Right forelimb (tissue), 1 donor: Measurements from ENCODE around the gene ANO4.
"Not testable (repeated sequence)": the region's sequence is repeated elsewhere in the genome, so short reads cannot be mapped to it uniquely, and the experiment has no call there.

Source experiments
- DNase-seq: peaks from one replicate; pipeline ENCODE4 v3.0.0-alpha.2; 2018

ANO4 gene

DNA sequence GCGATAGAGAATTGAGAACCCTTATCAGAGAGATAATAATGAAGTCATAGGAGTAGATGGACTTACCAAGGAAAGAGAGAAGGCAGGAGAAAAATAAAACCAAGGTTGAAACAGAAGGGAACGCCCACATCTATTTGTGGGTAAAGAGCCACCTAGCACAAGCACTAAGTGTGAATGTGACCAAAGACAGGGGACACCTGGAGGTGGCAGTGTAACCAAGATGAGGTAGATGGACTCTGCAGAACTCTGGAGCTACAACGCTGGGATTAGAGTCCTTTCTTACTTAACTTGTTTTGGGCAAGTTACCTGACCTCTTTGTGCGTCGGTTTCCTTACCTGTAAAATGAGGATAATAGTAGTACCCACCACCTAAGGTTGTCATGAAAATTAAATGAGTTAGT lies 313.6 kb downstream of the ANO4 start:
- no peak for DNase-seq

DNA sequence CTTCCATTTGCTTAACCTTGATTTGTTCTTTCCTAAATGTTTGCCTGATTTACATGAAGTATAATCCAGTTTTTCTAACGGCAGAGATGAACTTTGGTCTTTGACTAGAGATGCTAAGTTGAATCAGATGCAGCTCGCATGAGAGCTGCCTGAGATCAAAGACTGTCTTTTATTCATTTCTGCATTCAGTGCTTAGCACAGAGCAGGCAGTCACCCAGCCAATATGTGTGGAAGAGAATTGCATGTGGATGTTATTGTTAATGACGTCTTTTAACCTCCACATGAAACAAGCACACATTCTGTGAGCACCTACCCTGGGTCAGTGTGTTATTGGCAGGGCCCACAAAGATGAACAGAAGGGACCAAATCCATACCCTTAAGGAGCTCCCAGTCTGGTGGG lies 316.3 kb downstream of the ANO4 start:
- no peak for DNase-seq

DNA sequence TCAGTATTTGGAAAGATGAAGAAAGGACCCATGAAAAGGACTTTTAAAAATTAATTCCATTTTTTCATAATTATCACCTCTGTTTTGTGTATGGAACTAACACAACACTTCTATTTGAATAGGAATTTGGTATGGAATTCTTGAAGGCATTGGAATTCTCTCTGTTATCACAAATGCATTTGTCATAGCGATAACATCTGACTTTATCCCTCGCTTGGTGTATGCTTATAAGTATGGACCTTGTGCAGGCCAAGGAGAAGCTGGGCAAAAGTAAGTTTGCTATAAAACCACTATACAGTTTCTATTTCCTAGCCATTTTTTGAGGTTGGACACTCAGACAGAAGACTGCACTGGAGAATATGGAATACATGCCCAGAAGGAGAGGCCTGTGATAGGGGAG lies 316.9 kb downstream of the ANO4 start:
- DNase-seq: no peak

DNA sequence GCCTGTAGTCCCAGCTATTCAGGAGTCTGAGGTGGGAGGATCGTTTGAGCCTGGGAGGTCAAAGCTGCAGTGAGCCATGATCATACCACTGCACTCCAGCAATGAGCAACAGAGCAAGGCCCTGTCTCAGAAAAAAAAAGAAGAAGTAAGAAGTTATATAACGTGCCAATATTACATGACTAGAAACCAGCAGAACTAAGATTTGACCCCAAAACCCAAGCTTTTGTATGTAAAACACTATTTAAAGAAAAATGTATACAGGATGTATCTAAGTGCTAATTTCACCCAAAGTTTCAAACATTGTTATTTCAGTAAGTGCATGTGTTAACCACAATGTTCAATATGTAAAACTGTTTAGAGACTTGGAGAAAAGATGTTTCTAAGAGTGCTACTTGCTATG lies 320.8 kb downstream of the ANO4 start:
- DNase-seq: no peak

DNA sequence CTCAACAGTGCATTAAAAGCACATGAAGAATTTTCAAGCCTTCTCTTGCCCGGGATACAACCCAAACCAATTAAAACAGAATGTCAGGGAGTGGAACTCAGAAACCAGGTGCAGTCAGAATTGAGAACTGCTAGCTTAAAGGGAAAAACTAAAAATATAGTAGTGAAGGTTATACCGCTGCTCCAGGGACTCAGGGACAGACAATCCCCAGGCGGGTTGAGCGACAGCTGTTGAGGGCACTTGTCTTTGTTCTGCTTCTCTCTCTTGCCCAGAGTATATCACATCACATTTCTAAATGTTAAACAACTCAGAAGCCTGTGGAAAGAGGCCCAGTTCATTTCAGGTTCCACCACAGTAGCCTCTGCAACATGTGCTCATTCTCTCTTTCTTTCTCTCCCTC lies 322.3 kb downstream of the ANO4 start:
- no peak for DNase-seq

DNA sequence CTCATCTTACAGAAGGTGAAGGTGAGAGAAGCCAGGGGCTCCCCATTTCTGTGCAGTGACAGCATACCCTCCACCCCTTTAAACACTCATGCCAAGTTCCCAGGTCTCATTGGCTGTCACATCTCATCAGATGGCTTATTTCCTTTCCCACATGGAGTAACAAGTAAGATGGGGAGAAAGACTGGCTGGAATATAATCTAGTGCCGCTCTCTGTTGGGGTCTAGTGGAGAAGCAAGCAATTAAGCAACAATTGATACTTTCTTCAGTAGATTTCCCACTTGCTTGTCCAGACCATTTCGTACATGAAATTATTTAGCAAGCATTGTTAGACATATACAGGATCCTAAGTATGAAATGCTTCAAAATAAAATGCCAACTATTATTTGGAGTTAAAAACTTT lies 323.3 kb downstream of the ANO4 start:
- DNase-seq: no peak

DNA sequence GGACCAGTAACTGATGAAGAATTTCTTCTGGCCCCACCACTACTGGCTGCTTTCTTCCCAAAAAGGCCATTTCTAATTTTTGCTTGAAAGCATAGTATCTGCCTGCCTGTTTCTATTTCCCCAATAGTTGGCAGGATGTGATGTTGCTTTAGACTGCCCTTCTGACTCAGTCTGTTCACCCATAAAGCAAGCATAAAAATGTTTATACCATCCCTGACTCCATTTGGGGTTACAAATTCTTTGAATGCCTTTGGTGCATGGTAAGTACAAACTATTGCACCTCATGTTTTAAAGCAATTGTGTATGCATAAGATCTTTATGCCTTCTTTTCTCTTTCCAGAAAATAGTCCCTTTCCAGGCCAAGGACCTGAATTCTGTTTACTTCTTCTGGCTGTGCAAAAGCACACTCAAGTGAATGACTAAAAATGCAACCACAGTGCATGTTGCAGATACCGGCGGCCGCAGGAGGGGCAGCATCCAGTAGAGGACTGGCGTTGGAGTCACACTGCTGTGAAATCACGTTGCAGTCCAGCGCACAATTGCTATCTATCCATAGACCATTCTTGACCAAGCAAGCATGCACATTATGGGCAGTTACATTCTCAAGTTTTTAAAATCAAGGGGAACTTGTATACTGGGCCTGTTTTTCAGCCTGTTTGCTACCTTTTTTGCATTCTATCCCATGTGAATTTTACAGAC lies 333.1 kb downstream of the ANO4 start:
- DNase-seq: no peak

DNA sequence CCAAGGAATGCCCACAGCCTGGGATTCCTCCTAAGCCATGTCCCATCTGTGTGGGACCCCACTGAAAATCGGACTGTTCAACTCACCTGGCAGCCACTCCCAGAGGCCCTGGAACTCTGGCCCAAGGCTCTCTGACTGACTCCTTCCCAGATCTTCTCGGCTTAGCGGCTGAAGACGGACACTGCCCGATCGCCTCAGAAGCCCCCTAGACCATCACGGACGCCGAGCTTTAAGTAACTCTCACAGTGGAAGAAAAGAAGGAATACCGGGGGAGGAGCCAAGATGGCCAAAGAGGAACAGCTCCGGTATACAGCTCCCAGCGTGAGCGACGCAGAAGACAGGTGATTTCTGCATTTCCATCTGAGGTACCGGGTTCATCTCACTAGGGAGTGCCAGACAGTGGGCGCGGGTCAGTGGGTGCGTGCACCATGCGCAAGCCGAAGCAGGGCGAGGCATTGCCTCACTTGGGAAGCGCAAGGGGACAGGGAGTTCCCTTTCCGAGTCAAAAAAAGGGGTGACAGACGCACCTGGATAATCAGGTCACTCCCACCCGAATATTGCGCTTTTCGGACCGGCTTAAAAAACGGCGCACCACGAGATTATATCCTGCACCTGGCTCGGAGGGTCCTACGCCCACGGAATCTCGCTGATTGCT lies 351.3 kb downstream of the ANO4 start:
- DNase-seq: not testable (repeated sequence)

DNA sequence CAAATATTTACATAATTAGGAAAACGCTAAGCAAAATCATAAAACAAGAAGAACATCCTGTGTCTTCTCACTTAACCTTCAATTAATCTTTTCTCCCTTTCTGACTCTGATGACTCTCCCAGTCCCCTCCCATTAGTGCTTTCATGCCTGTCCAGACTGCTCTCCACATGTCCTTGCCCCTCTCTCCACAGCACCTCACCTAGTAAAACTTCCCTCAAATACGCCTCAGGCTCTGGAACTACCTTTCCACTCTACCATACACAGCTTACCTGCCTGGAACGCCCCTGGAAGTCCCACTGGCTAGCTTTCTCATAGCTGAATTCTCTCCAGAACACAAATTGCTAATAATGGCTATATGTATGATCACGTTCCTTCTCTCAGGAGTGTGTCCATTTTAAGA lies 370.7 kb downstream of the ANO4 start:
- DNase-seq: no peak

DNA sequence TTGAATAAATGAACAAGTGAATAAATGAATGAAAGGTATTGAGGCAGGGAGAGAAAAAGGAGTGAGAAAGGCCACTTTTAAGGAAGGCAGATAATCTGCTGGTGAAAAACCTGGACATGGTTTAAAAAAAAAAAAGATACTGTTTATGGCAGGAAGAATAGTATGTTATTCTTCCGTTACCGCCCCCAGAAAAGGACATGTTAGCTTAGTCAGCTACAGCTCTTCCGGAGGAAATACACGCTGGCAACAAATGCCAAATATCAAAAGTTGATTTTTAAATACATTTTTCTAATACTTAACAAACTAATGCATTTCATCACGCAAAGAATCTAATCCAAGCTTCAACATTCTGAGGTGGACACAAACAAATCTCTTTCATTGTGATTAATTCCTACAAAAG lies 372.3 kb downstream of the ANO4 start:
- DNase-seq: no peak

DNA sequence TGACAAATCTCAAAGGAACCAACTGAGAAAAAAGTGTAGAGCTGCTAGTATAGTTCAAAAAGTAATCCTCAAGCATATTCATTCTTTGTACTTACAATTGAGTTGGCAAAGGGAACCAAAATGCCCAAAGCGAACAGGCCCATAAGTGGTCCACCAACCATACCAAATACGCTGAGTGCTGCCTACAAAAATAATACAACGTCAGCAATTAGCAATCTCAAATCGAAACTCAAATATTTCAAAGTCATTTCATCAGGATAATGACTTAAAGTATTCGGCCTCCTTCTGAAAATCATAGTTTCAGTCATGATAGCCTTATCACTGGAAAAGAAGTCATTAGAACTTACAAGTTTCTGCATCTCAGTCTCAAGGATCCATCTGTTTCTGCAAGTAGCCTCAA lies 373.4 kb downstream of the ANO4 start:
- DNase-seq: no peak

DNA sequence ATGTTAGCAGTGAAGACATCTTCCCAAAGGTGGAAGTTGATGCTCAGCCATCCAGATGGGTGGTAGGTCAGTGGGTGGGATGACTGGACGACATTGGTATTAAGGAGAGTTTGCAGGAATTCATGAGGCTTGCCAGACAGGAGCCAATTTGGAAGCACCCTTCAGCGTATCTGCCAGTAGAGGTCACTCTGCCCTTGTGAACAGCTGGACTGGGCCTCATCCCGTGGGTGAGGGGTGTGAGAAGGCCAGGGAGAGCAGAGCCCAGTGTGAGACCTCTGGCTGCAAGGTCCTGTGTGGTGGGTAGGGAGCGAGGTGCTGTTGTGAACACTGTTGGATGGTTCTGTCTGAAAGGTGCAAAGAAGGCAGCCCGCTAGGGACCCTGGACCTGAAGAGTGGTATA lies 377.7 kb downstream of the ANO4 start:
- DNase-seq: no peak

DNA sequence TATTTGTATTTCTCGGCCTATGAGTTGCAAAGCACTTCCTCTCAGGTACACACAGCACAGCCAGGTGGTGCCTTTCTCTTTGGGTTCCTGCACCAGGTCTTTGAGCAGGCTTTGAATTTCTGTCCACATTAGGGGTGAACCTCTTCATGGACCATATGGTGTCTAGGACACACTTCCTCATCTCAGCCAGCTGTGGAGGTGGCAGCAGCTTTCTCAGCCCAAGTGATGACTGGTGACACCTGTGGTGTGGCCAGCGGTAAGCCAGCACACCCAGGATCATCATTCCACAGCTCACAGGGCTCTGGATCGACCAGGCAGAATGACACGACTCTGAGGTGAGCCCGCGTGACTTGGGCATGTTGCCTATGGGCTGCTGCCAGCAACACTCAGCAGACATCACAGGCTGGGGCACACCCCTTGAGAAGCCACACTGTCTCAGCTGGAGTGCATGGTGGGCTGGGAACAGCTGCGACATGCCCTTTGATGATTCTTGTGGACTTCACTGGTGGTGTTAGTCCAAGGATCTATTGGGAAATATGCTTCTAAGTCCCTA lies 378.7 kb downstream of the ANO4 start:
- DNase-seq: no peak

DNA sequence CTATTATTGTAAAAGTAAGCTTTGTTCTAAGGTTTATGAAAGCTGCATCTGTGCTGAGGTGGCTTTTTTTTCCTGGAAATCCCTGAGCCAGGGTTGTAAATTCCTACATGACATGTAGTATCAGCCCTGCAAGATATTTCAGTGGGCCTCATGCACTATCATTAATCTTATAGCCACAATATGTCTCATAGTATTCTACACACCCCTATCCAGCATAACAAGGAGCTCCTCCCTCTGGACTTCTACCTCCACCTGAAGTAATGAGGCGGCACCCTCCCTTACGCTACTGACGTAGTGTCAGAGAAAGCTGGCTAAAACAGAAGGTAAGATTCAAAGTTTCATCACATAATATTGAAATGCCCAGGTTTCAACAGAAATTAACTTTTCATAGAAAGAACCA lies 380.0 kb downstream of the ANO4 start:
- DNase-seq: no peak
